Measurements from ENCODE around the gene HTT-AS.

The HTT-AS gene

DNA sequence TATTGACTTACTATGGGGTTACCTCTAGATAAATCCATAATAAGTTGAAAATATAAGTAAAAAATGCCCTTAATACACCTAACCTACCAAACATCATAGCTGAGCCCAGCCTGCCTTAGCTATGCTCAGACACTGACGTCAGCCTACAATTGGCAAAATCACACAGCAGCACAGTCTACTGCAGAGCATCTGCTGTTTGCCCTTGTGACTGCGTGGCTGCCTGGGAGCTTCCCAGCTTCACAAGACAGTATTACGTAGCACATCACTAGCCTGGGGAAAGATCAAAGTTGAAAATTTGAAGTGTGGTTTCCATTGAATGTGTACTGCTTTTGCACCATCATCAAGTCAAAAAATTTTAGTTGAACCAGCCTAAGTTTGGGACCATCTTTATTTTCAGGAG, 8.8 kb downstream of the HTT-AS start:
- Histone ChIP-seq H3K36me3 (ENCODE audit: insufficient read depth, low read length) (no peaks in the 10 kb centered on the region), H3K4me1 (ENCODE audit: insufficient read depth, low read length, severe bottlenecking) (no peaks in the 10 kb centered on the region), H3K27ac (ENCODE audit: low read depth, low read length, poor library complexity, severe bottlenecking) (no peak overlapping the region), H3K4me2 (ENCODE audit: low read length) (no peak overlapping the region), H3K9me3 (ENCODE audit: low read length) (no peaks in the 10 kb centered on the region), H3F3A (ENCODE audit: insufficient read depth, low read length) (no peaks in the 10 kb centered on the region), H3K9ac (ENCODE audit: low read length) (no peak overlapping the region), H3K4me3 (ENCODE audit: low read depth, low read length, poor library complexity, severe bottlenecking) (no peak overlapping the region), H2AFZ (ENCODE audit: low read length) (no peak overlapping the region), H3K79me2 (ENCODE audit: insufficient read depth, low read length) (no peaks in the 10 kb centered on the region), H4K20me1 (ENCODE audit: insufficient read depth, low read length) (no peaks in the 10 kb centered on the region), H3K27me3 (ENCODE audit: insufficient read depth, low read length) (no peaks in the 10 kb centered on the region), H3K9me2 (ENCODE audit: low read depth, low read length) (no peaks in the 10 kb centered on the region)
- TF ChIP-seq, protein P1, sequence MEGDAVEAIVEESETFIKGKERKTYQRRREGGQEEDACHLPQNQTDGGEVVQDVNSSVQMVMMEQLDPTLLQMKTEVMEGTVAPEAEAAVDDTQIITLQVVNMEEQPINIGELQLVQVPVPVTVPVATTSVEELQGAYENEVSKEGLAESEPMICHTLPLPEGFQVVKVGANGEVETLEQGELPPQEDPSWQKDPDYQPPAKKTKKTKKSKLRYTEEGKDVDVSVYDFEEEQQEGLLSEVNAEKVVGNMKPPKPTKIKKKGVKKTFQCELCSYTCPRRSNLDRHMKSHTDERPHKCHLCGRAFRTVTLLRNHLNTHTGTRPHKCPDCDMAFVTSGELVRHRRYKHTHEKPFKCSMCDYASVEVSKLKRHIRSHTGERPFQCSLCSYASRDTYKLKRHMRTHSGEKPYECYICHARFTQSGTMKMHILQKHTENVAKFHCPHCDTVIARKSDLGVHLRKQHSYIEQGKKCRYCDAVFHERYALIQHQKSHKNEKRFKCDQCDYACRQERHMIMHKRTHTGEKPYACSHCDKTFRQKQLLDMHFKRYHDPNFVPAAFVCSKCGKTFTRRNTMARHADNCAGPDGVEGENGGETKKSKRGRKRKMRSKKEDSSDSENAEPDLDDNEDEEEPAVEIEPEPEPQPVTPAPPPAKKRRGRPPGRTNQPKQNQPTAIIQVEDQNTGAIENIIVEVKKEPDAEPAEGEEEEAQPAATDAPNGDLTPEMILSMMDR (IDR thresholded peaks at IDR 0.05; ENCODE audit: low read length), result no peak
- TF ChIP-seq EZH2 (IDR thresholded peaks at IDR 0.05; ENCODE audit: borderline replicate concordance, low read length), result no peak

- H4K20me1 ChIP-seq (ENCODE audit: insufficient read depth, low read length), result no peaks in the 10 kb centered on the region
- no peaks in the 10 kb centered on the region for H3F3A ChIP-seq (ENCODE audit: insufficient read depth, low read length)
- H3K4me1 ChIP-seq (ENCODE audit: insufficient read depth, low read length, severe bottlenecking), result no peaks in the 10 kb centered on the region
- no peak overlapping the region for H3K9ac ChIP-seq (ENCODE audit: low read length)
- no peak overlapping the region for H3K27ac ChIP-seq (ENCODE audit: low read depth, low read length, poor library complexity, severe bottlenecking)
- H2AFZ ChIP-seq (ENCODE audit: low read length), result no peak overlapping the region
- H3K9me2 ChIP-seq (ENCODE audit: low read depth, low read length), result no peaks in the 10 kb centered on the region
- no peaks in the 10 kb centered on the region for H3K36me3 ChIP-seq (ENCODE audit: insufficient read depth, low read length)
- no peak overlapping the region for H3K4me2 ChIP-seq (ENCODE audit: low read length)
- H3K9me3 ChIP-seq (ENCODE audit: low read length), result no peaks in the 10 kb centered on the region
- H3K79me2 ChIP-seq (ENCODE audit: insufficient read depth, low read length), result no peaks in the 10 kb centered on the region
- H3K27me3 ChIP-seq (ENCODE audit: insufficient read depth, low read length), result no peaks in the 10 kb centered on the region
- H3K4me3 ChIP-seq (ENCODE audit: low read depth, low read length, poor library complexity, severe bottlenecking), result no peak overlapping the region
- TF ChIP-seq, protein P1 (IDR thresholded peaks at IDR 0.05; ENCODE audit: low read length), result no peak
- TF ChIP-seq EZH2 (IDR thresholded peaks at IDR 0.05; ENCODE audit: borderline replicate concordance, low read length), result no peak
These were observed 11.9 kb downstream of the HTT-AS start for GRCh38 chr4:3062471-3062870.

- Histone ChIP-seq H2AFZ (ENCODE audit: low read length) (no peak overlapping the region), H3K4me2 (ENCODE audit: low read length) (no peak overlapping the region), H3K9me3 (ENCODE audit: low read length) (no peaks in the 10 kb centered on the region), H3K27ac (ENCODE audit: low read depth, low read length, poor library complexity, severe bottlenecking) (no peak overlapping the region), H3K79me2 (ENCODE audit: insufficient read depth, low read length) (no peaks in the 10 kb centered on the region), H3K9me2 (ENCODE audit: low read depth, low read length) (no peaks in the 10 kb centered on the region), H4K20me1 (ENCODE audit: insufficient read depth, low read length) (no peaks in the 10 kb centered on the region), H3F3A (ENCODE audit: insufficient read depth, low read length) (no peaks in the 10 kb centered on the region), H3K4me3 (ENCODE audit: low read depth, low read length, poor library complexity, severe bottlenecking) (no peak overlapping the region), H3K4me1 (ENCODE audit: insufficient read depth, low read length, severe bottlenecking) (no peaks in the 10 kb centered on the region), H3K9ac (ENCODE audit: low read length) (no peak overlapping the region), H3K27me3 (ENCODE audit: insufficient read depth, low read length) (no peaks in the 10 kb centered on the region), H3K36me3 (ENCODE audit: insufficient read depth, low read length) (no peaks in the 10 kb centered on the region)
- no peak for TF ChIP-seq EZH2 (IDR thresholded peaks at IDR 0.05; ENCODE audit: borderline replicate concordance, low read length)
- TF ChIP-seq, protein P1 (IDR thresholded peaks at IDR 0.05; ENCODE audit: low read length), result no peak
These were observed 13.4 kb downstream of the HTT-AS start for GRCh38 chr4:3060946-3061345.

All from OCI-LY1 (cell line).